SU-DHL-6 (cell line): ENCODE measurements around the gene TRAPPC6A.

Experiments
- EZH2phosphoT487 ChIP-seq: fragments of 200-600 bp; sonication (generic), shearing (Covaris generic); conservative IDR thresholded peaks from 2 replicates; pipeline ENCODE4 v1.6.1; 2018; ENCODE audit warnings: mild to moderate bottlenecking, antibody characterized with exemption, low read length, moderate library complexity, mixed read lengths
- TF ChIP-seq, protein P1 (sequence below): fragments of 200-600 bp; sonication (generic); IDR thresholded peaks from one replicate; pipeline ENCODE4 v1.5.1; 2017; ENCODE audit warnings: antibody characterized with exemption, mild to moderate bottlenecking, low read length, moderate library complexity; ENCODE audit not compliant: insufficient read depth, poor library complexity, severe bottlenecking

GRCh38 chr19:45223879-45224278, 45.8 kb upstream of the TRAPPC6A start:
- TF ChIP-seq, protein P1, sequence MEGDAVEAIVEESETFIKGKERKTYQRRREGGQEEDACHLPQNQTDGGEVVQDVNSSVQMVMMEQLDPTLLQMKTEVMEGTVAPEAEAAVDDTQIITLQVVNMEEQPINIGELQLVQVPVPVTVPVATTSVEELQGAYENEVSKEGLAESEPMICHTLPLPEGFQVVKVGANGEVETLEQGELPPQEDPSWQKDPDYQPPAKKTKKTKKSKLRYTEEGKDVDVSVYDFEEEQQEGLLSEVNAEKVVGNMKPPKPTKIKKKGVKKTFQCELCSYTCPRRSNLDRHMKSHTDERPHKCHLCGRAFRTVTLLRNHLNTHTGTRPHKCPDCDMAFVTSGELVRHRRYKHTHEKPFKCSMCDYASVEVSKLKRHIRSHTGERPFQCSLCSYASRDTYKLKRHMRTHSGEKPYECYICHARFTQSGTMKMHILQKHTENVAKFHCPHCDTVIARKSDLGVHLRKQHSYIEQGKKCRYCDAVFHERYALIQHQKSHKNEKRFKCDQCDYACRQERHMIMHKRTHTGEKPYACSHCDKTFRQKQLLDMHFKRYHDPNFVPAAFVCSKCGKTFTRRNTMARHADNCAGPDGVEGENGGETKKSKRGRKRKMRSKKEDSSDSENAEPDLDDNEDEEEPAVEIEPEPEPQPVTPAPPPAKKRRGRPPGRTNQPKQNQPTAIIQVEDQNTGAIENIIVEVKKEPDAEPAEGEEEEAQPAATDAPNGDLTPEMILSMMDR, result no peak
- no peak for TF ChIP-seq EZH2phosphoT487
